Esophagus muscularis mucosa (tissue), 4 donors: ENCODE data around the gene BTBD9. TPM values are rescaled to one million over a fixed set of nuclear protein-coding genes. Genes with fewer than 3 reads are reported as not detected.

Experiments used
- DNase-seq: peaks from one replicate; pipeline ENCODE4 v3.0.0-alpha.2; 2017; ENCODE audit errors: extremely low spot score
- H3K27ac ChIP-seq, 4 donors: fragments of 200-600 bp; sonication (generic); replicated peaks in 1 of 4; 1 replicate in 3 of 4; 2 replicates in 1 of 4; pipeline ENCODE4 v1.5.1; 2016 to 2019; ENCODE audit warnings: mild to moderate bottlenecking in 1 of 4
- H3K27me3 ChIP-seq, 4 donors: fragments of 200-600 bp; sonication (generic); one replicate each; pipeline versions ENCODE4 v1.5.1 to v1.6.0; 2016 to 2019
- H3K36me3 ChIP-seq, 4 donors: fragments of 200-600 bp; sonication (generic); one replicate each; pipeline ENCODE4 v1.5.1; 2016 to 2019
- H3K4me1 ChIP-seq, 4 donors: fragments of 200-600 bp; sonication (generic); one replicate each; pipeline ENCODE4 v1.5.1; 2016 to 2019
- H3K4me3 ChIP-seq, 4 donors: fragments of 200-600 bp; sonication (generic); 1 replicate in 2 of 4; 2 replicates in 2 of 4; pipeline ENCODE4 v1.5.1; 2016 to 2019; ENCODE audit warnings: mild to moderate bottlenecking in 4 of 4, moderate library complexity in 1 of 4
- H3K9me3 ChIP-seq, 4 donors: fragments of 200-600 bp; sonication (generic); 1 replicate in 3 of 4; 2 replicates in 1 of 4; pipeline ENCODE4 v1.5.1; 2016 to 2019
- EP300 ChIP-seq: sonication (generic); formaldehyde crosslinking; IDR thresholded peaks from one replicate; pipeline ENCODE4 v1.6.1; 2017; ENCODE audit warnings: antibody characterized with exemption
- POLR2A ChIP-seq: fragments of 450-650 bp; IDR thresholded peaks from one replicate; pipeline ENCODE4 v1.6.1; 2017; ENCODE audit warnings: antibody characterized with exemption, moderate library complexity, mild to moderate bottlenecking, low read depth
- POLR2AphosphoS5 ChIP-seq, 2 donors: sonication (generic); formaldehyde crosslinking; IDR thresholded peaks; one replicate each; pipeline ENCODE4 v1.6.1; 2017; ENCODE audit warnings: antibody characterized with exemption in 2 of 2
- WGBS: methylation state at CpG from one replicate; pipeline ENCODE4 v1.1.5; 2018; 5-methylcytosine and 5-hydroxymethylcytosine counted together
- intact Hi-C: fragments of 100-400 bp; cut with DNase I; formaldehyde crosslinking; loops from one replicate; pipeline ENCODE4 v1.15.1; 2023
- total RNA-seq, 4 donors: library from RNA; depleted of rRNA; stranded (reverse); fragments of >200 nt; gene quantifications; one replicate each; pipeline versions ENCODE4 v1.1.0 to v1.2.1, GENCODE V29; 2016
- TF ChIP-seq, protein P1 (sequence below), 3 experiments: fragments of 200-600 bp in 2 of 3; fragments of 450-650 bp in 1 of 3; sonication (generic) in 2 of 3; IDR thresholded peaks; one replicate each; pipeline ENCODE4 v1.5.1; 2017 to 2019; ENCODE audit warnings: antibody characterized with exemption in 3 of 3, mild to moderate bottlenecking in 2 of 3, moderate library complexity in 1 of 3

The BTBD9 gene
- 10 to 100 TPM in 3 of 4 donors, 1 to 10 TPM in 1; 9.4 to 14.1 (median 11.2) TPM for total RNA-seq

DNA sequence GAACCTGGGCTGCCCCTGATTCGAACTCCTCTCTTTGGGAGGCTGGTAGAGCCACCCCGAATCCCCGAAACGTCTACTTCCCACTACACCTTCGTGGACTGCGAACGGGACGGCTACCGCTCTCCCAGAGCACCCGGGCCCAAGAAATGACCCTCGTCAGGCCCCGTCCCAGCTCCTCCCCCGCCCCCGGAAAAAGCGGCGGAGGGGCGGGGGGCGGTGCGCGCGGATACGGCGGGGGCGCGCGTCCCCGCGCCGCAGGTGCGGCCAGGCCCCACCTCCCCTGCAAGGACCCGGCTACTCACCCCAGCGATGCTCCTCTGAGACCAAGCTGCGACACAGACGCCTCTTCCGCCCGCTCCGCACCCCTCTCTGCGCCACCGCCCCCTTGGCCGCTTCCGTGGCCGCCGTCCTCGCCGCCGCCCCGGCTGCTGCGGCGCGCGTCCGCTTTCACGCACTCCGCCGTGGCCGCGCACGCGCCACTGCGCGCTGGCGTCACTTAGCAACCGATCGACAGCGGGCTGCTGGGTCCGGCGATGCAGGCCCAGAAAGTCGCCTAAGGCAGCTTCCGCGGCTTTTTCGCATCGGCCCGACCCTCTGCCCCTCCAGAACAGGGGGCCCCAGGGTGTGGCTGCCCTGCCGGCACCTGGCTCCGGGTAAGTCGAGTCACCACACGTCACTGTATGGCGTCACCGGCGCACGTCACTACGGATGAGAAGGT is at the start of gene BTBD9:
Gene BTBD9 (minus strand): TSS at position 432 of the 718 bp plus-strand sequence.
- intact Hi-C loops: loop anchor here (10.0 kb wide), 1 partner anchor 65 kb away; the partner anchor contains the start of gene GLO1
- WGBS: 1% methylated on average over 16 of the region's 82 CpGs

GRCh38 chr6:38688579-38689087 is 48.9 kb upstream of the BTBD9 start:
- peaks cover 3 to 19% (median 10%) of the 10 kb centered on the region in 4 donors for H3K36me3 ChIP-seq
- H3K4me1 ChIP-seq: peaks cover 0 to 30% (median 17%) of the 10 kb centered on the region in 4 donors
- H3K9me3 ChIP-seq: no peaks in the 10 kb centered on the region
- TF ChIP-seq EP300: no peak
- TF ChIP-seq, protein P1, sequence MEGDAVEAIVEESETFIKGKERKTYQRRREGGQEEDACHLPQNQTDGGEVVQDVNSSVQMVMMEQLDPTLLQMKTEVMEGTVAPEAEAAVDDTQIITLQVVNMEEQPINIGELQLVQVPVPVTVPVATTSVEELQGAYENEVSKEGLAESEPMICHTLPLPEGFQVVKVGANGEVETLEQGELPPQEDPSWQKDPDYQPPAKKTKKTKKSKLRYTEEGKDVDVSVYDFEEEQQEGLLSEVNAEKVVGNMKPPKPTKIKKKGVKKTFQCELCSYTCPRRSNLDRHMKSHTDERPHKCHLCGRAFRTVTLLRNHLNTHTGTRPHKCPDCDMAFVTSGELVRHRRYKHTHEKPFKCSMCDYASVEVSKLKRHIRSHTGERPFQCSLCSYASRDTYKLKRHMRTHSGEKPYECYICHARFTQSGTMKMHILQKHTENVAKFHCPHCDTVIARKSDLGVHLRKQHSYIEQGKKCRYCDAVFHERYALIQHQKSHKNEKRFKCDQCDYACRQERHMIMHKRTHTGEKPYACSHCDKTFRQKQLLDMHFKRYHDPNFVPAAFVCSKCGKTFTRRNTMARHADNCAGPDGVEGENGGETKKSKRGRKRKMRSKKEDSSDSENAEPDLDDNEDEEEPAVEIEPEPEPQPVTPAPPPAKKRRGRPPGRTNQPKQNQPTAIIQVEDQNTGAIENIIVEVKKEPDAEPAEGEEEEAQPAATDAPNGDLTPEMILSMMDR (IDR thresholded peaks at IDR 0.05): no peak
- TF ChIP-seq POLR2AphosphoS5 (IDR thresholded peaks at IDR 0.05): no peak
- no peak for TF ChIP-seq POLR2A
- intact Hi-C loops: no loop called here
- WGBS: 74% methylated on average over 6 of the region's 6 CpGs
- no peaks in the 10 kb centered on the region for H3K27me3 ChIP-seq
- H3K4me3 ChIP-seq: no peak overlapping the region
- no peak overlapping the region for H3K27ac ChIP-seq
- DNase-seq: no peak

More for the DNA sequence above, at the start of gene BTBD9:
- TF ChIP-seq POLR2AphosphoS5 (IDR thresholded peaks at IDR 0.05) (peak; percentile 56 to 80), EP300 (no peak)
- Histone ChIP-seq H3K4me3 (peak within 1 kb of the TSS; percentile 75 to 90 (median 83)), H3K27ac (peak within 1 kb of the TSS; percentile 87 to 94 (median 90)), H3K27me3 (no peaks in the 10 kb centered on the region), H3K9me3 (no peaks in the 10 kb centered on the region), H3K36me3 (no peaks in the 10 kb centered on the region), H3K4me1 (peaks cover 16 to 26% (median 21%) of the 10 kb centered on the region in 4 donors)
- peak; percentile 95 for DNase-seq

- Histone ChIP-seq H3K27ac (no peak overlapping the region), H3K9me3 (no peaks in the 10 kb centered on the region), H3K36me3 (peaks cover 10 to 29% (median 21%) of the 10 kb centered on the region in 4 donors), H3K27me3 (no peaks in the 10 kb centered on the region), H3K4me1 (peaks cover 0 to 30% (median 17%) of the 10 kb centered on the region in 4 donors), H3K4me3 (no peak overlapping the region)
- intact Hi-C loops: no loop called here
- no peak for DNase-seq
- 83% methylated on average over 1 of the region's 1 CpG for WGBS
- TF ChIP-seq POLR2AphosphoS5 (IDR thresholded peaks at IDR 0.05) (no peak), EP300 (no peak), POLR2A (no peak)
- TF ChIP-seq, protein P1 (IDR thresholded peaks at IDR 0.05): no peak
These were observed 47.8 kb upstream of the BTBD9 start for GRCh38 chr6:38687549-38687948.

DNA sequence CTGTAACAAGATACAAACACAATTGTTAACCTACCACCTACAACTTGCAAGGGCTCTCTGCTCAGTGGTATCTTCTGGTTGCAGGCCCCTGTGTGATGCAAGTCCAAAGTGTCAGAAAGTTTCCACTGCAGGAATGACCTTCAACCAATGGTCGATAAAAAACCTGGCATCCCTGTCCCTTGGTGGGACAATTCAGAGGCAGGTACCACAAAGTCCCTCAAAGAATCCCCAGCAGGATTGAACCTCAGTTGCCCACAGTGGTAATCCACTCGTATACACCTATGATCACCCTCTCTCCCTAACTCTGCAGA is 47.3 kb upstream of the BTBD9 start:
- 94% methylated on average over 2 of the region's 2 CpGs for WGBS
- Histone ChIP-seq H3K4me3 (no peak overlapping the region), H3K27me3 (no peaks in the 10 kb centered on the region), H3K4me1 (peaks cover 0 to 30% (median 17%) of the 10 kb centered on the region in 4 donors), H3K9me3 (no peaks in the 10 kb centered on the region), H3K27ac (no peak overlapping the region), H3K36me3 (peaks cover 10 to 32% (median 25%) of the 10 kb centered on the region in 4 donors)
- no peak for TF ChIP-seq EP300
- TF ChIP-seq, protein P1 (IDR thresholded peaks at IDR 0.05): no peak
- no peak for TF ChIP-seq POLR2A
- no peak for TF ChIP-seq POLR2AphosphoS5 (IDR thresholded peaks at IDR 0.05)
- DNase-seq: no peak
- intact Hi-C loops: no loop called here

DNA sequence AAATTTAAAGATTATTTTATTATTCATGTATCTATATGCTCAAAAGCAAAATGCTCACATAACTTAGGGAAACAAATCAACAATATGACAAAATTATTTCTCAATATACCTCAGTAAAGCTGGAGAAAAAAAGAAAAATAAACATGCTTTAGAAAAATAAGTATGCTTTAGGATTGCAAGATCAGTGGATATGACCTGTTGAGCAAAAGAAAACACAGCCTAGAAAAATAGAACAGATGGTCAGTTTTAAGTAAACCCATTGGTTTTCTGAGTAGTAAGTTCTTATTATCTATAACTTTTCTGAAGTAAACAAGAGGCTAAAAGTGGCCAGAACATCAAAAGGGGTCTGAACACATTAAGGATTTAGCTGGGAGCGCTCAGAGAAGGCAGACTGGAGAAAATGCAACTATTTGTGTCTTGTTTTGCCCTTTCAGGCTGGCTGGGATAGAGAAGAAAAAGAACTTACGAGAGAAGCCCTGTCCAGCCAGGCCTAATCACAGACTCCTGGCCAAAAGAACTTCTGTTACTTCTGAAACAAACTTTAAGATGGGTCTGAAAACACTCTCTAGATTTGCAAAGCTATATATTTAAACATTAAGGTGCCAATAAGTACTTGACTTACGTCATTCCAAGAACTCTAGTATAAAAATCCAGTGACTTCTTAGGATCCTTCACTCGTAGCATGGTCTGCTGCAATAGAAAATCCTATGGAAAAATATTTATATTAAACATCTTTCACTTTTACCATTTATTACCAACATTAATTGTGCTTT is 46.7 kb upstream of the BTBD9 start:
- Histone ChIP-seq H3K27me3 (no peaks in the 10 kb centered on the region), H3K4me3 (no peak overlapping the region), H3K9me3 (no peaks in the 10 kb centered on the region), H3K36me3 (peaks cover 14 to 37% (median 31%) of the 10 kb centered on the region in 4 donors), H3K4me1 (peaks cover 0 to 30% (median 17%) of the 10 kb centered on the region in 4 donors), H3K27ac (no peak overlapping the region)
- no peak for TF ChIP-seq EP300
- TF ChIP-seq, protein P1 (IDR thresholded peaks at IDR 0.05): no peak
- TF ChIP-seq POLR2A: no peak
- TF ChIP-seq POLR2AphosphoS5 (IDR thresholded peaks at IDR 0.05): no peak
- DNase-seq: no peak
- intact Hi-C loops: no loop called here
- 89% methylated on average over 4 of the region's 4 CpGs for WGBS
